Endothelial cell of umbilical vein (primary cell): ENCODE results near the gene EBLN1. TPM values are rescaled to one million over a fixed set of nuclear protein-coding genes. Genes with fewer than 3 reads are reported as not detected.

Experiments used
- BruUV-seq: library from RNA; stranded (reverse); fragments of 400-500 nt; replicated peaks from 2 replicates; lab custom pipeline; 2021; lab: Mats Ljungman, UMichigan
- CTCF ChIA-PET: fragments of 300-600, 350-600 bp; sonication (Branson Sonifier 250); formaldehyde crosslinking; loops from one replicate; lab custom pipeline; 2021; ENCODE audit warnings: antibody characterized with exemption, inconsistent platforms; lab: Charles Lee
- POLR2A ChIA-PET: fragments of 300-600, 350-600 bp; sonication (Branson Sonifier 250); formaldehyde crosslinking; loops from one replicate; lab custom pipeline; 2021; ENCODE audit warnings: antibody characterized with exemption, inconsistent platforms; lab: Charles Lee
- DNase-seq: peaks from one replicate; pipeline ENCODE4 v3.0.0-alpha.2; 2011; ENCODE audit warnings: low read depth, low spot score
- FAIRE-seq: peaks from 2 replicates; lab custom pipeline; 2011; peaks lifted over from hg19 to GRCh38; lab: Jason Lieb, UNC
- H2AFZ ChIP-seq: 2 replicates; pipeline ENCODE4 v1.6.0; 2012; ENCODE audit warnings: low read depth, low read length, control low read depth, inconsistent platforms
- H3K27ac ChIP-seq: 2 replicates; pipeline ENCODE4 v1.5.1; 2011; ENCODE audit warnings: low read depth, mild to moderate bottlenecking, control low read depth, low read length, moderate library complexity; ENCODE audit not compliant: insufficient read depth
- H3K27me3 ChIP-seq, 2 experiments: 2 replicates each; pipeline versions ENCODE4 v1.6.0 to v1.6.1; 2011; ENCODE audit warnings: low read length in 2 of 2, mixed read lengths in 1 of 2; ENCODE audit not compliant: control insufficient read depth in 2 of 2, insufficient read depth in 2 of 2
- H3K36me3 ChIP-seq, 2 experiments: 2 replicates in 1 of 2; 3 replicates in 1 of 2; pipeline ENCODE4 v1.5.1; 2011; ENCODE audit warnings: low read length in 2 of 2, mild to moderate bottlenecking in 1 of 2, moderate library complexity in 1 of 2; ENCODE audit not compliant: control insufficient read depth in 2 of 2, insufficient read depth in 2 of 2; ENCODE audit errors: extremely low read depth in 1 of 2
- H3K4me1 ChIP-seq: 3 replicates; pipeline ENCODE4 v1.5.1; 2011; ENCODE audit warnings: mild to moderate bottlenecking, low read length; ENCODE audit not compliant: control insufficient read depth, insufficient read depth; ENCODE audit errors: extremely low read depth
- H3K4me2 ChIP-seq: 2 replicates; pipeline ENCODE4 v1.6.1; 2011; ENCODE audit warnings: low read length, control low read depth, mixed read lengths; ENCODE audit not compliant: insufficient read depth
- H3K4me3 ChIP-seq, 3 experiments: fragments of 200-600 bp in 1 of 3; sonication (generic), shearing (Covaris generic) in 1 of 3; replicated peaks in 1 of 3; 2 replicates each; pipeline ENCODE4 v1.5.1; 2011 to 2016; ENCODE audit warnings: control low read depth in 3 of 3, low read length in 3 of 3, mild to moderate bottlenecking in 2 of 3, inconsistent platforms in 1 of 3, low read depth in 1 of 3, moderate library complexity in 1 of 3; ENCODE audit not compliant: insufficient read depth in 1 of 3
- H3K79me2 ChIP-seq: 2 replicates; pipeline ENCODE4 v1.6.0; 2012; ENCODE audit warnings: low read length, inconsistent platforms; ENCODE audit not compliant: control insufficient read depth, insufficient read depth
- H3K9ac ChIP-seq: replicated peaks from 2 replicates; pipeline ENCODE3; 2011; ENCODE audit warnings: low read length, control low read depth; ENCODE audit not compliant: insufficient read depth; ENCODE audit errors: extremely low read depth
- H3K9me1 ChIP-seq: replicated peaks from 3 replicates; pipeline ENCODE4 v1.6.0; 2011; ENCODE audit warnings: mild to moderate bottlenecking, low read length; ENCODE audit not compliant: control insufficient read depth, insufficient read depth; ENCODE audit errors: extremely low read depth
- H3K9me3 ChIP-seq: replicated peaks from 2 replicates; pipeline ENCODE4 v1.5.1; 2012; ENCODE audit warnings: low read length, inconsistent platforms; ENCODE audit not compliant: control insufficient read depth, insufficient read depth
- H4K20me1 ChIP-seq: replicated peaks from 2 replicates; pipeline ENCODE3; 2011; ENCODE audit warnings: mild to moderate bottlenecking, low read length; ENCODE audit not compliant: control insufficient read depth, insufficient read depth; ENCODE audit errors: extremely low read depth
- CTCF ChIP-seq, 2 donors: IDR thresholded peaks; 1 replicate in 1 of 2; 2 replicates in 1 of 2; pipeline ENCODE4 v1.5.1; 2011; ENCODE audit warnings: low read length in 2 of 2, mild to moderate bottlenecking in 2 of 2, moderate library complexity in 2 of 2, control low read depth in 1 of 2, inconsistent platforms in 1 of 2, low read depth in 1 of 2; ENCODE audit not compliant: insufficient read depth in 1 of 2; ENCODE audit errors: extremely low read depth in 1 of 2
- EZH2 ChIP-seq: IDR thresholded peaks from 2 replicates; pipeline ENCODE4 v1.6.1; 2012; ENCODE audit warnings: borderline replicate concordance, low read depth, mild to moderate bottlenecking, moderate library complexity, low read length, inconsistent platforms; ENCODE audit not compliant: severe bottlenecking
- FOS ChIP-seq: IDR thresholded peaks from 2 replicates; pipeline ENCODE4 v1.6.1; 2011; ENCODE audit warnings: mild to moderate bottlenecking, low read length, moderate library complexity, borderline replicate concordance; ENCODE audit not compliant: insufficient read depth
- GATA2 ChIP-seq: IDR thresholded peaks from 2 replicates; pipeline ENCODE4 v1.7.0; 2011; ENCODE audit warnings: low read depth, mild to moderate bottlenecking, moderate library complexity, mixed read lengths, low read length; ENCODE audit not compliant: insufficient read length, insufficient read depth
- JUN ChIP-seq: IDR thresholded peaks from 2 replicates; pipeline ENCODE4 v1.6.1; 2011; ENCODE audit warnings: borderline replicate concordance, low read depth; ENCODE audit not compliant: insufficient read length, insufficient read depth
- MAX ChIP-seq: IDR thresholded peaks from 2 replicates; pipeline ENCODE4 v1.6.1; 2011; ENCODE audit not compliant: insufficient read depth, insufficient read length
- MYC ChIP-seq: IDR thresholded peaks from one replicate; pipeline ENCODE4 v1.6.1; 2011; ENCODE audit warnings: mild to moderate bottlenecking, low read depth, low read length
- POLR2A ChIP-seq: IDR thresholded peaks from 2 replicates; pipeline ENCODE4 v1.6.1; 2012; ENCODE audit warnings: low read depth, mild to moderate bottlenecking, control low read depth, low read length
- POLR2AphosphoS5 ChIP-seq: IDR thresholded peaks from 2 replicates; pipeline ENCODE4 v1.6.1; 2012; ENCODE audit warnings: low read depth, mild to moderate bottlenecking, control low read depth, low read length, moderate library complexity; ENCODE audit not compliant: insufficient read depth
- dilution Hi-C: fragments of 300-500 bp; cut with MboI; formaldehyde crosslinking; loops from one replicate; pipeline ENCODE4 v1.15.0; 2019; ENCODE audit warnings: low sequenced_read_pairs; ENCODE audit not compliant: extremely low pct_ligation_motif_present
- intact Hi-C: fragments of 100-400 bp; cut with micrococcal nuclease; formaldehyde crosslinking; loops from one replicate; pipeline ENCODE4 v1.10.0; 2022
- polyA plus RNA-seq, 4 experiments: library from polyadenylated mRNA; depleted of rRNA in 3 of 4; stranded (reverse) in 3 of 4; unstranded in 1 of 4; fragments of >200 nt; gene quantifications; 2 replicates each; pipeline versions ENCODE4 v1.2.1 to v1.2.3, GENCODE V29; 2011 to 2012; ENCODE audit warnings: missing spikeins in 1 of 4
- total RNA-seq: library from RNA; stranded (reverse); gene quantifications from 2 replicates; pipeline ENCODE4 v1.2.3, GENCODE V29; 2021

EBLN1 gene
- total and polyA plus RNA-seq, 2 donors (not counting 3 experiments of a cell fraction or from before 2014, with no cell fraction given): not detected

- H3K9me1 ChIP-seq: no peaks in the 10 kb centered on the region
- H4K20me1 ChIP-seq: no peaks in the 10 kb centered on the region
- H3K4me2 ChIP-seq: no peak overlapping the region
- TF ChIP-seq GATA2 (no peak), CTCF (IDR thresholded peaks at IDR 0.05; ENCODE audit: extremely low read depth in 1 of 2, insufficient read depth in 1 of 2, low read depth in 1 of 2, low read length in 2 of 2) (no peak), POLR2A (no peak), EZH2 (no peak), MAX (no peak), MYC (no peak), FOS (no peak), POLR2AphosphoS5 (no peak), JUN (no peak)
- no peak overlapping the region for H2AFZ ChIP-seq
- no peaks in the 10 kb centered on the region for H3K9me3 ChIP-seq
- DNase-seq (no peak), FAIRE-seq (no peak)
- no peak overlapping the region for H3K4me3 ChIP-seq
- no peaks in the 10 kb centered on the region for H3K4me1 ChIP-seq
- ChIA-PET CTCF (no interaction called here), POLR2A (no interaction called here)
- intact Hi-C loops (no loop called here), dilution Hi-C loops (no loop called here)
- H3K36me3 ChIP-seq: no peaks in the 10 kb centered on the region
- no peak overlapping the region for H3K9ac ChIP-seq
- H3K27ac ChIP-seq: no peak overlapping the region
- no TSS peak for BruUV-seq
- no peaks in the 10 kb centered on the region for H3K79me2 ChIP-seq
- H3K27me3 ChIP-seq: peaks cover 0 to 4% of the 10 kb centered on the region in 2 experiments
These were observed 4.7 kb upstream of the EBLN1 start for GRCh38 chr10:22222236-22223190.
